Measurements from ENCODE around the gene HPS6.
"Not testable (repeated sequence)": the region's sequence is repeated elsewhere in the genome, so short reads cannot be mapped to it uniquely, and the experiment has no call there.

The HPS6 gene

GRCh38 chr10:102064868-102065560 lies at the start of gene HPS6:
HPS6 (plus strand) TSS chr10:102065349; CDS start chr10:102065475, 126 bp downstream.
- DNase-seq (ENCODE audit: low spot score) (peak; percentile 98), FAIRE-seq (peak; percentile 89)

GRCh38 chr10:102016416-102016815 lies 48.7 kb upstream of the HPS6 start:
- no peak for DNase-seq (ENCODE audit: low spot score)
- FAIRE-seq: no peak

- FAIRE-seq (no peak), DNase-seq (ENCODE audit: low spot score) (no peak)
These were observed 47.9 kb upstream of the HPS6 start for GRCh38 chr10:102017295-102017694.

GRCh38 chr10:102020938-102021337 lies 44.2 kb upstream of the HPS6 start:
- no peak for FAIRE-seq
- DNase-seq (ENCODE audit: low spot score): no peak

GRCh38 chr10:102024799-102025198 lies 40.4 kb upstream of the HPS6 start:
- no peak for FAIRE-seq

GRCh38 chr10:102027261-102027660 lies 37.9 kb upstream of the HPS6 start:
- FAIRE-seq: no peak
- DNase-seq (ENCODE audit: low spot score): no peak

More at GRCh38 chr10:102024799-102025198, 40.4 kb upstream of the HPS6 start:
- DNase-seq (ENCODE audit: low spot score): no peak

GRCh38 chr10:102033787-102034186 lies 31.4 kb upstream of the HPS6 start:
- no peak for FAIRE-seq
- no peak for DNase-seq (ENCODE audit: low spot score)

GRCh38 chr10:102035807-102036206 lies 29.3 kb upstream of the HPS6 start:
- DNase-seq (ENCODE audit: low spot score); FAIRE-seq: not testable (repeated sequence)

GRCh38 chr10:102038410-102038809 lies 26.7 kb upstream of the HPS6 start:
- no peak for DNase-seq (ENCODE audit: low spot score)
- no peak for FAIRE-seq

- DNase-seq (ENCODE audit: low spot score): no peak
- FAIRE-seq: no peak
These were observed 24.7 kb upstream of the HPS6 start for GRCh38 chr10:102040305-102041050.

- no peak for FAIRE-seq
- no peak for DNase-seq (ENCODE audit: low spot score)
These were observed 19.9 kb upstream of the HPS6 start for GRCh38 chr10:102045292-102045691.

GRCh38 chr10:102046095-102046494 lies 19.1 kb upstream of the HPS6 start:
- DNase-seq (ENCODE audit: low spot score) (no peak), FAIRE-seq (no peak)

GRCh38 chr10:102054881-102055646 lies 10.1 kb upstream of the HPS6 start:
- not testable (repeated sequence) for DNase-seq (ENCODE audit: low spot score); FAIRE-seq

GRCh38 chr10:102055647-102056419 lies 9.3 kb upstream of the HPS6 start, which contains the start of gene ARMH3:
ARMH3 (minus strand) TSS chr10:102056173; CDS start chr10:102040114, 16,059 bp downstream.
- DNase-seq (ENCODE audit: low spot score): peak; percentile 99
- FAIRE-seq: peak; percentile 70

GRCh38 chr10:102059987-102060386 lies 5.2 kb upstream of the HPS6 start:
- FAIRE-seq (no peak), DNase-seq (ENCODE audit: low spot score) (no peak)

GRCh38 chr10:102064503-102064867 lies 664 bp upstream of the HPS6 start:
- DNase-seq (ENCODE audit: low spot score) (no peak), FAIRE-seq (no peak)

GRCh38 chr10:102065561-102066398 lies 631 bp downstream of the HPS6 start:
- DNase-seq (ENCODE audit: low spot score) (peak; percentile 27), FAIRE-seq (no peak)

- FAIRE-seq: no peak
- DNase-seq (ENCODE audit: low spot score): no peak
These were observed 1.4 kb downstream of the HPS6 start for GRCh38 chr10:102066399-102067088.

GRCh38 chr10:102067091-102067916 lies 2.2 kb downstream of the HPS6 start:
- FAIRE-seq (no peak), DNase-seq (ENCODE audit: low spot score) (no peak)

All from urothelium cell line (cell line).